Measurements from ENCODE around the gene RNF112.

GRCh38 chr17:19461116-19461515, 50.1 kb downstream of the RNF112 start:
- TF ChIP-seq, protein P1, sequence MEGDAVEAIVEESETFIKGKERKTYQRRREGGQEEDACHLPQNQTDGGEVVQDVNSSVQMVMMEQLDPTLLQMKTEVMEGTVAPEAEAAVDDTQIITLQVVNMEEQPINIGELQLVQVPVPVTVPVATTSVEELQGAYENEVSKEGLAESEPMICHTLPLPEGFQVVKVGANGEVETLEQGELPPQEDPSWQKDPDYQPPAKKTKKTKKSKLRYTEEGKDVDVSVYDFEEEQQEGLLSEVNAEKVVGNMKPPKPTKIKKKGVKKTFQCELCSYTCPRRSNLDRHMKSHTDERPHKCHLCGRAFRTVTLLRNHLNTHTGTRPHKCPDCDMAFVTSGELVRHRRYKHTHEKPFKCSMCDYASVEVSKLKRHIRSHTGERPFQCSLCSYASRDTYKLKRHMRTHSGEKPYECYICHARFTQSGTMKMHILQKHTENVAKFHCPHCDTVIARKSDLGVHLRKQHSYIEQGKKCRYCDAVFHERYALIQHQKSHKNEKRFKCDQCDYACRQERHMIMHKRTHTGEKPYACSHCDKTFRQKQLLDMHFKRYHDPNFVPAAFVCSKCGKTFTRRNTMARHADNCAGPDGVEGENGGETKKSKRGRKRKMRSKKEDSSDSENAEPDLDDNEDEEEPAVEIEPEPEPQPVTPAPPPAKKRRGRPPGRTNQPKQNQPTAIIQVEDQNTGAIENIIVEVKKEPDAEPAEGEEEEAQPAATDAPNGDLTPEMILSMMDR (IDR thresholded peaks at IDR 0.05) = no peak
- no peak for TF ChIP-seq EP300 (IDR thresholded peaks at IDR 0.05)
